ENCODE measurements around the gene RHBDF2.

- TF ChIP-seq CTCF (optimal IDR thresholded peaks at IDR 0.05 in 1 of 3, IDR thresholded peaks at IDR 0.05 in 1 of 3, conservative IDR thresholded peaks at IDR 0.05 in 1 of 3; ENCODE audit: extremely low read depth in 1 of 3, insufficient read depth in 2 of 3, low read length in 3 of 3) = no peak
- no peak for TF ChIP-seq EZH2 (IDR thresholded peaks at IDR 0.05; ENCODE audit: low read length)
These were observed 48.3 kb upstream of the RHBDF2 start for GRCh38 chr17:76549539-76549938.

Data from keratinocyte (primary cell).